Measurements from ENCODE around the gene ITGB4.

The ITGB4 gene

GRCh38 chr17:75697651-75698291, 23.5 kb upstream of the ITGB4 start:
- no peak for DNase-seq (ENCODE audit: extremely low read depth, low read depth)
- no peak for TF ChIP-seq CTCF (IDR thresholded peaks at IDR 0.05; ENCODE audit: low read depth, low read length)

- DNase-seq (ENCODE audit: extremely low read depth, low read depth): no peak
- no peak for TF ChIP-seq CTCF (IDR thresholded peaks at IDR 0.05; ENCODE audit: low read depth, low read length)
Observed at GRCh38 chr17:75698659-75699058, 22.6 kb upstream of the ITGB4 start.

- no peak for TF ChIP-seq CTCF (IDR thresholded peaks at IDR 0.05; ENCODE audit: low read depth, low read length)
- no peak for DNase-seq (ENCODE audit: extremely low read depth, low read depth)
Observed at GRCh38 chr17:75701288-75701687, 20.0 kb upstream of the ITGB4 start.

GRCh38 chr17:75703191-75703590, 18.1 kb upstream of the ITGB4 start:
- TF ChIP-seq CTCF (IDR thresholded peaks at IDR 0.05; ENCODE audit: low read depth, low read length): no peak

GRCh38 chr17:75703591-75703990, 17.7 kb upstream of the ITGB4 start:
- TF ChIP-seq CTCF (IDR thresholded peaks at IDR 0.05; ENCODE audit: low read depth, low read length): no peak
- no peak for DNase-seq (ENCODE audit: extremely low read depth, low read depth)

More at GRCh38 chr17:75703191-75703590, 18.1 kb upstream of the ITGB4 start:
- no peak for DNase-seq (ENCODE audit: extremely low read depth, low read depth)

GRCh38 chr17:75704963-75705875, 16.0 kb upstream of the ITGB4 start:
- DNase-seq (ENCODE audit: extremely low read depth, low read depth): no peak
- no peak for TF ChIP-seq CTCF (IDR thresholded peaks at IDR 0.05; ENCODE audit: low read depth, low read length)
